GM19463 (cell line): ENCODE results near the gene SLC5A2.
"Not testable (repeated sequence)": the region's sequence is repeated elsewhere in the genome, so short reads cannot be mapped to it uniquely, and the experiment has no call there.

ENCODE experiments used
- ATAC-seq: cut with Tn5 transposase; IDR thresholded peaks from one replicate; pipeline ENCODE4 v1.9.1; 2021; ENCODE audit warnings: mild to moderate bottlenecking, moderate library complexity; ENCODE audit not compliant: unreplicated experiment

The SLC5A2 gene

GRCh38 chr16:31491778-31492418 lies 9.0 kb downstream of the SLC5A2 start:
- no peak for ATAC-seq

- ATAC-seq, result no peak
Observed at GRCh38 chr16:31493506-31494125, 10.7 kb downstream of the SLC5A2 start.

DNA sequence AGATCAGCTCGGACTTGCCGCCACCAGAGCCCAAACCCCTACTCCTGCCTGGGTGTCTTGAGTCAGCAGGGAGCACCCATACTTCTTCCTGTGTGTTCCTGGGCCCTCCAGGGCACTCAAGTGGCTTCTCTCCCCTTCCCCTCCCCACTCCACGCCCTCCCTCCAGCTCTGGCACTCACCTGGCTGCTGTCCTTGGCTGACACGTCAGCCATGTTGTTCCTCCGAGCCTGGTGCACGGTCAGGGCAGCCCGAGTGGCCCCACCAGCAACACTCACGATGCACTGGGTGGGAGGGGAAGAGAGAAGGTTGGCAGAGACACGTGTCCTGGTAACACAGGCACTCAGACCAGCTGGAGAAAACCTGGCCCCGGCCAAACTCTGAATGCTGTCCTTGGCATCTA lies 13.7 kb downstream of the SLC5A2 start:
- no peak for ATAC-seq

GRCh38 chr16:31498493-31498892 lies 15.6 kb downstream of the SLC5A2 start:
- no peak for ATAC-seq

DNA sequence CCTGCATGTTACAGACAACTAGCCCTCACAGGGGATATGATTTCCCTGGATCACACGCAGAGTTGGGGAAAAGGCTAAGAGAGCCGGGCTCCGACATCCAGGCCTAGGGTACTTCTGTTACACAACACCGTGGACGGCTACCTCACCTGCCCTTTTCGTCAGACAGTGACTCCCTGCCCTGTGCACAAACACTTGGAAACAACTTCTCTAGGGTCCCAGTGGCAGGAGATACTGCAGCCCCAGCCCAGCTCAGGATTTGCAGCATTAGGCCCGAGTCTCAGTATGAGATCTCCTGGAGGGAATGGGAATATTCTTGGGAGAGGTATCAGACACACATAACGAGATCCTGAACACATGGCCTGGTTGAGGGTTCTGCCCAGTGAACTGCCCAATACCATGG lies 17.0 kb downstream of the SLC5A2 start:
- ATAC-seq, result no peak

DNA sequence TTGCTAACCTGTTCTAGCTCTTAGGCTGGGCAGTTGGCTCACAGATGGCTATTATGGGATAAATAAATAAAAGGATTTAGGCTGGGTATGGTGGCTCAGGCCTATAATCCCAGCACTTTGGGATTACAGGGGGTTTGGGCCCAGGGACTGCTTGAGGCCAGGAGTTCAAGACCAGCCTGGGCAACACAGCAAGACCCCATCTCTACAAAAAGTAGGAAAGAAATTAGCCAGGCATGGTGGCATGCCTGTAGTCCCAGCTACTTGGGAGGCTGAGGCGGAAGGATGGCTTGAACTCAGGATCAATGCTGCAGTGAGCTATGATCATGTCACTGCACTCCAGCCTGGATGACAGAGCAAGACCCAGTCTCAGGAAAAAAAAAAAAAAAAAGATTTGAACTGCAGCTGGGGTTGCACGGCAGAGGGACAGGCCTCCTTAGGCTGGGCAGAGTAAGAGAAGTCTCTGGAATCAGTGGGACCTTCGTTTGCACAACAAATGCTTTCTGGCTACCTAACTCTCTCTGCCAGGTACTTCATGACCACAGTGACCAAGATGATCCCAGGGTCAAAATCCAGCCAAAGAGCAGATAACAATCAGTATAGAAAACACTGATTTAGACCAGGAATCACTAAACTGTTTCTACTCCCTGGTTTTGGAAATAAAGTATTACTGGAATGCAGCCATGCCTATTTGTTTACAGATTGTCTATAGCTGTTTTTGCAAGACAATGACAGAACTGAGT lies 18.5 kb downstream of the SLC5A2 start:
- no peak for ATAC-seq

- ATAC-seq, result no peak
Observed at GRCh38 chr16:31501966-31502348, 19.0 kb downstream of the SLC5A2 start.

DNA sequence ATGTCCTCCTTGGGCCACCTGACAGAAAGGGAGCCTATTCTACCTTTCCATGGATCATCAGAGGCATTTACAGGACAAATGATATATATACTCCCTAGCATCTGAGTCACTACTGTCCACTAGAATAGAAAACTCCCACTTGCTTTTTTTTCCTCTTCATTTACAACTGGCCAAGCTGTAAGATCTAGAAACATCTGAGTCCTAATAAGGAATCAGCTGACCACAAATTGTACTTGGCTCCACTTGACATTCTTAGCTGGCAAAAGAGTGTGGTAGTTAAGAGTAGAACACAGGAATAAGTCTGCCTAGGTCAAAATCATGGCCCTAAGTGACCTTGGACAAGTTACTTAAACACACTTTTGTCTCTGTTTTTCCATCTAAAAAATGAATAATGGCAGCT lies 20.1 kb downstream of the SLC5A2 start:
- ATAC-seq, result no peak

GRCh38 chr16:31503555-31503954 lies 20.6 kb downstream of the SLC5A2 start:
- ATAC-seq, result not testable (repeated sequence)

GRCh38 chr16:31504159-31504558 lies 21.2 kb downstream of the SLC5A2 start:
- no peak for ATAC-seq

- peak; percentile 39 for ATAC-seq
Observed at GRCh38 chr16:31505483-31505882, 22.6 kb downstream of the SLC5A2 start.

DNA sequence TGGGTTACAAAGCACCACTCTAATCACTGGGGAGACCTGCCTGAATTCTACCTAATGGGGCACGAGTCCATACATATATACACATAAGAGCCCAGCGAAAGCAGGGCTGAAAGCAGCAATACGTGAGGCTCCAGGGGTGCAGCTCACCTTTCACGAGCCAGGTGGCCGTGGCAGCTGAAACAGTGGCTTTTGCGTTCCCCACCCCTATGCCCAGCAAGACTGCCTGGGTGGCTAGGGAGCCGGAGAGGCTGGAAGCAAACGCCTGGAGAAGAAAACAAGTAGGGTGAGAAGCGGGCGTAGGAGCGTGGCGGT lies 24.6 kb downstream of the SLC5A2 start:
- no peak for ATAC-seq

- ATAC-seq, result peak; percentile 86
Observed at GRCh38 chr16:31507929-31508705, 25.2 kb downstream of the SLC5A2 start, which contains the start of gene RUSF1. Gene RUSF1 (minus strand): TSS chr16:31508391. CDS start chr16:31508373, 18 bp downstream.

GRCh38 chr16:31508706-31509195 lies 25.8 kb downstream of the SLC5A2 start:
- ATAC-seq, result no peak

DNA sequence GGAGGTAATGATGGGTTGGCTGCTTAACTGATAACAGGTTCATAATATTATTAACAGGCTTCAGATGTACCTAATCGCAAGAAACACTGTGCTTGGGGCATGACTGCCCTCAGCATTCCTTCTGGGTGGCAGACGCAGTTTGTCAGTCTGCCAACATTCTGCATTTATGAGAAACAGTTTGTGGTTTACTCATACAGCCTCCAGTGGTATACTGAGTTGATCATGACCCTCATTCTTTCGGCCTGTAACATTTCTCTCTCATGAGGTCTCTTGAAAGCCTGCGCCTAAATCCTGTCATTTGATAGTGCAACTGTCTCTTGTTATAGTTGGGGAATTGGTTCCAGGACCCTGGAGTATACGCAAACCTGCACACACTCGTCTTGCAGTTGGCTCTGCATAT lies 30.2 kb downstream of the SLC5A2 start:
- ATAC-seq, result no peak

GRCh38 chr16:31513884-31514283 lies 31.0 kb downstream of the SLC5A2 start:
- no peak for ATAC-seq

DNA sequence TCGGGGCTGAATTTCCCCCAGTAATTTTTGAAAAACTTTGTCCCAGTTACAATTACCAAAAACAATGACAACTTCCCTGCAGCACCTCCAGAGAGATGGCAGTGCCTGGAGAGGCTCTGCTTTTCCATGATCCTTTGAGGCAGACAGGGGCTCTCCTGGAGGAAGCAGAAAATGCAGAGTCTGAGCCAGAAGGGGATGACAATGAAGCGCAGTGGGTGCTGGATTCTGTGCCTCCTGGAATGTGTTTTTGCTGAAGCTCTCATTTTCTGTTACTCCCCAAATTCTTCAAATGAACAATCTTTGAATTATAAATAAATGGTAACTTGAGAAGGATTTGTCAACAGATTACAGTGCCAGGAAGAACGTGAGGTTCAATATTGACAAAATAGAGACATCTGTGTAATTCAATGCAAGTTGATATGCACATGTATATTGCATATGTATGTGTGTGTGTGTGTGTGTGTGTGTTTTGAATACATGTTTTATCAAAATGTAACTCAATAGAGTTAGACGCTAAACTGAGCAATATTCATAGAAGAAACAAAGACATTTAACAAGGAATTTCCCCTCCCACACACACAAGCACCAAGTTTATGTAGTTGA lies 35.0 kb downstream of the SLC5A2 start:
- ATAC-seq, result no peak

GRCh38 chr16:31519759-31520431 lies 37.0 kb downstream of the SLC5A2 start:
- no peak for ATAC-seq

DNA sequence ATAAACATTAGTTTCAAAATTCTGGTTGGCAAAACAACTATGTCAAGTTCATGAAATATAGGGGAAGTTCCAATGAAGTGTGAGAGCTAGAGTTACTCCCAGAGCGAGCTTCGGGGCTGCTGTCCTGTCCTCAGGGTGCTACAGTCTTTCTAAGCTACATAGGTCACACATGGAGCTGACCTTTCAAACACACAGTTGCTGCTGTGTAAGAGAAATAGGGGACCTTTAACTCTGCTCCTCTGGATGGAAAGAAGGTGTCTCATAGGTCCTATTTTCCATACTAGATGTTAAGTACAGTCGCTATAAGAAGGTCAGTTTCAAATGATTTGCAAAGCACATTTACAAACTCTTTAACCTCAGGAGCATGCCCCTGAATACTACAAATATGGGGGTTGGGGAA lies 38.4 kb downstream of the SLC5A2 start:
- ATAC-seq, result no peak

DNA sequence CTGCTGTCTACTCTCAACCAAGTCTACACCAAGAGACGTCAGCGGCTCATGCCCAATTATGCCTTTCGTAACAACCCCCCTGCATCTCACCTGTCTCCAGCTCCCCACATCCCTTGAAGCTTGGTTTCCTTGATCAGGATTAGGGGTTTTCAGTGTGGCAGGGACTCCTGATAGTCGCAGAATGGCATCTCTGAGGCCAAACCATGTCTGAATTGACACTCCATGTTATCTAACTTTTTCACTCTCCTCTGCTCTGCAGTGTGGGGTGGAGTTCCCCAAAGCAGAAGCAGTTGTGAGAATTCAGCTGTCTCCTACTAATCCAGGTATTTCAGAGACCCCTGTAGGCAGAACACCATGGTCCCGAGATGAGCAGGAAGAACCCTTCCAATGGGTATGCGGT lies 39.1 kb downstream of the SLC5A2 start:
- ATAC-seq, result no peak
